Esophagus muscularis mucosa (tissue), 3 donors: ENCODE data around the gene ZSCAN20.

Experiments
- CTCF ChIP-seq, 3 experiments: fragments of 200-600 bp in 2 of 3; fragments of 450-650 bp in 1 of 3; sonication (generic) in 2 of 3; IDR thresholded peaks; one replicate each; pipeline ENCODE4 v1.5.1; 2017 to 2019; ENCODE audit warnings: antibody characterized with exemption in 3 of 3, mild to moderate bottlenecking in 2 of 3, moderate library complexity in 1 of 3
- EP300 ChIP-seq: sonication (generic); formaldehyde crosslinking; IDR thresholded peaks from one replicate; pipeline ENCODE4 v1.6.1; 2017; ENCODE audit warnings: antibody characterized with exemption

- TF ChIP-seq CTCF (IDR thresholded peaks at IDR 0.05): no peak
- TF ChIP-seq EP300: no peak
These were observed 25.9 kb upstream of the ZSCAN20 start for GRCh38 chr1:33446590-33446989.
